NCI-H2227 treated with DMSO at 0.1 percent for 48 hours (cell line): ENCODE results near the gene PHPT1.
"Not testable (repeated sequence)": the region's sequence is repeated elsewhere in the genome, so short reads cannot be mapped to it uniquely, and the experiment has no call there.

Experiments
- DNase-seq: peaks from one replicate; lab custom pipeline; 2025; lab: John Stamatoyannopoulos, UW

The PHPT1 gene

GRCh38 chr9:136849038-136849959 lies at the start of gene PHPT1:
TSS of gene PHPT1 (plus strand) at chr9:136849409. CDS start at chr9:136849431, 22 bp downstream.
- peak; percentile 97 for DNase-seq

DNA sequence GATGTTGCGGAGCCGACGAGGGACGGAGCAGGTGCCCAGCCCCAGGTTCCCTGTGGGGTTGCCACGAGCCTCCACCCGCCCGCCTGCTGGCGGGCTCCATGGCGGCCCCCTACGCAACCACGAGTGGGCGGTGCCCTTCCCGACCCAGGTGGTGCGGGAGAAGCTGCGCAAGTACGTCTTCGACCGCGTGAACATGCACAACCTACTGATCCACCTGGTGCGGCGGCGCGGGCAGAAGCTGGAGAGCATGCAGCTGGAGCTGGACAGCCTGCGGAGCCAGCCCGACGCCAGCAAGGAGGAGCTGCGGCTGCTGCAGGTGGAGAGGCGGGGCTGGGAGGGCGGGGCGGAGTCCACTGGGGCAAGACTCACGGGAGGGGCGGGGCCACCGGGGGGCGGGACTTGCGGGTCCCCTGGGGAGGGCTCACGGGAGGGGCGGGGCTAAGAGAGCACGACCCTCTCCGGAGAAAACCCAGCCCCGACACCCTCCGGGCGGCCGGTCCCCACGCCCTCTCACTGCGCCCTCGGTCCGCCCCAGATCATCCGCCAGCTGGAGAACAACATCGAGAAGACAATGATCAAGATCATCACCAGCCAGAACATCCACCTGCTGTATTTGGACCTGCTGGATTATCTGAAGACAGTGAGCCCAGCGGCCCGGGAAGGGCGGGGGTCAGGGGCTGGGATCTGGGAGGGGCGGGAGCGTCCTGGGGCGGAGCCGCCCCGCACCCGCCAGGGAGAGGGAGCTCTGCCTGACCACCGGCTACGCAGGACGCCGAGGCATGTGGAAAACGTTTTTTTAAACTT lies 49.2 kb upstream of the PHPT1 start:
- DNase-seq: peak; percentile 78

GRCh38 chr9:136802321-136802720 lies 46.9 kb upstream of the PHPT1 start:
- DNase-seq: no peak

- not testable (repeated sequence) for DNase-seq
Observed at GRCh38 chr9:136803009-136803550, 46.1 kb upstream of the PHPT1 start.

GRCh38 chr9:136803551-136804508 lies 45.4 kb upstream of the PHPT1 start:
- no peak for DNase-seq

DNA sequence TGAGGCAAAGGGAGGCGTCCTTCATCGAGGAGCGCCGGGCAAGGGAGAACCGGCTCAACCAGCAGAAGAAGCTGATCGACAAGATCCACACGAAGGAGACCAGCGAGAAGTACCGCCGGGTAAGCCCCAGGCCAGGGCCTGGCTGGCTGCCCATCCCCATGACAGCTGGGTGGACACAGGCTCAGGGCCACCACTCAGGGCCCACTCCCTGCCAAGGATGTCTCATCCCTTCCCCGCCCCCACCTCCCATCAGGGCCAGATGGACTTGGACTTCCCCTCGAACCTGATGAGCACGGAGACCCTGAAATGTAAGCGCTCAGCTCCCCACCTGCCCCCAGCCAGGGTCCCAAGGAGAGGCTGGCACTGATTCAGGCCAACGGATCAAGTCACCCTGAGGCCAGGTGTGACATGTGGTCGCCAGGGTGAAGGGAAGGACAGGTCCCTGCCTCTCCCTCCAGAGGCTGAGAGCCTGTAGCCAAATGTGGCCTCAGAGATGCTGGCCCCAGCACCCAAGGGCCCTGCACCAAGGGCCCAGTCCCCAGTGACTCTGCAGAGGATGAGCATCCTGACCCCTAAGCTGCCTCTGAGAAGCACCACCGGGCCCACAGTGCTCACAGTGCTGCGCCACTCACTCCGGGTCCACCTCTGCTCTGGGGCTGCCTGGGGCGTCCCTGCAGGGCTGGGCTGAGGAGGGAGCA lies 44.6 kb upstream of the PHPT1 start:
- no peak for DNase-seq

GRCh38 chr9:136805207-136805740 lies 43.9 kb upstream of the PHPT1 start:
- no peak for DNase-seq

GRCh38 chr9:136806067-136806466 lies 43.1 kb upstream of the PHPT1 start:
- DNase-seq: no peak

- no peak for DNase-seq
Observed at GRCh38 chr9:136806631-136807201, 42.5 kb upstream of the PHPT1 start.

DNA sequence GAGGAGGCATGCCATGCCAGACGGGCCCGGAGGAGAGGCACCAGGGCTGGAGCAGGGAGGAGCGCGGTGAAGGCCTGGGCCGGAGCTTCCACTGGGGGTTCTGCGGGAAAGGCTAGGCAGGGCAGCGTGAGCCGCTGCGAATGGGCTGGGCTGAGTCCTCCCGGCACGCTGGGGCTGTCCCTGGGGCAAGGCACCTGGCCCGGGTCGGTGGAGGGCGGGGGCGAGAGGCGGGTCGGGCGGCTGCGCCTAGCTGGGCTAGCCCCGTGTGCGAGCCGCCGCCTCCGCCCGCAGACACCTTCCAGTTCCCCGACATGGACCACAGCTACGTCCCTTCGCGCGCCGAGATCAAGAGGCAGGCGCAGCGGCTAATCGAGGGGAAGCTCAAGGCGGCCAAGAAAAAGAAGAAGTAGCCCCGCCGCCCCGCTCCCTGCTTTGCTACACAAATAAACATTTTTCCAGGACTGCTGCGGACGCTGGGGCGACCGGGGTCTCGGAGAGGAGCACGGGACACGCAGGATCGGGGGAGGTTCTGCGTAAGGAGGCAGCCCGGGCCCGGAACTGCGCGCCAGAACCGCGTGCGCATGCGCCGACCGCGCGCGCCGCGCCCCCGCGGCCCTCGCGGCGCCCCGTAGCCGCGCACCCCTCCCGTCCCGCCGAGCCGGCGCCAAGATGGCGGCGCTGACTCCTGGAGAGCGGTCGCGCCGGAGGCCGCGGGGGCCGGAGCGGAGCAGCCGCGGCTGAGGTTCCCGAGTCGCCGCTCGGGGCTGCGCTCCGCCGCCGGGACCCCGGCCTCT lies 41.7 kb upstream of the PHPT1 start, which contains the start of gene RABL6:
RABL6 (plus strand) TSS at position 668 of the 794 bp plus-strand sequence. CDS start 249 bp downstream, outside the sequence.
- DNase-seq: peak; percentile 37

GRCh38 chr9:136808075-136808805 lies 41.0 kb upstream of the PHPT1 start:
- DNase-seq: no peak

DNA sequence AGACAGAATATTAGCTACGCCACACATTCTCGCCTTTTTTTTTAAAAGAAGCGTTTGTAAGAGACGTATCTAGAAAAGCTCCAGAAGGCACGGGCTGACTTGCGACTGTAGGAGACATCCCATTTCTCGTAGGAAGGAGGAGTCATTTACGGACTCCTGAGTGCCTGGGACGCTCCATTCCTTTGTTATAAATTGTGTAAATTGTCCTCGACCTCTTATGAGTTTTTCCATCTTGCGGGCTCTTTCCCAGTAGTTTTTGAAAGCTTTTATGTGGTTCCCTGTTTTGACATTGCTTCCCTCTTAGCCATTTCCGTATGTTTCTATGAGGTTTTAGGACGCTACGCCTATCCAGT lies 40.4 kb upstream of the PHPT1 start:
- DNase-seq: peak; percentile 9

DNA sequence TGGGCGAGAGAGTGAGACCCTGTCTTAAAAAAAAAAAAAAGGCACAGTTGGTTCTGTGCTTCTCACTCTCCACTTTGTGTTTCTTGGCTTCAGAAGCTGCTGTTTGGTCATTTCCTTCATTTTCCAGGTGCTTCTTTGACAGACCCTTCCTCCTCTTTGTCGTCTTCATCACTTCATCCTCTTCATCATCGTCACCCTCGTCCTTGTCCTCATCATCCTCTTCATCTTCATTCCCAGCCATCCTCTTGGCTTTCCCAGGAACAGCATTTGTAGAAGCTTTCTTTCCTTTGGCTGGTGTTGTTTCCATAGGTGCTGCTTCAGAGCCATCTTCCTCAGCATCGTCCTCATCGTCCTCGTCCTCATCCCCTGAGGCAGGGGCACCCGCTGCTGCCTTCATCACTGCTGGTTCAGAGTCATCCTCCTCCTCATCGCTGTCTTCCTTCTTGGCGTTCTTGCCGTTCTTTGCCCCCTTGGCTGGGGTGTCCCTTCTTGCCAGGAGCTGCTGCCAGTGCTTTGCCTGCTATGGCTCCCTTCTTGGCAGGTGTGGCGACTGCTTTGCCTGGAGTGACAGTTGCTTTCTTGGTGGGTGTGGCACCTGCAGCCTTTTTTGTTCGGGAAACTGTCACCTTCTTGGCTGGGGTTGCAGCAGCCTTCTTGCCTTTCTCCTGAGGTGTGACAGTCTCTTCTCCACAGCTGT lies 34.3 kb upstream of the PHPT1 start:
- no peak for DNase-seq

DNA sequence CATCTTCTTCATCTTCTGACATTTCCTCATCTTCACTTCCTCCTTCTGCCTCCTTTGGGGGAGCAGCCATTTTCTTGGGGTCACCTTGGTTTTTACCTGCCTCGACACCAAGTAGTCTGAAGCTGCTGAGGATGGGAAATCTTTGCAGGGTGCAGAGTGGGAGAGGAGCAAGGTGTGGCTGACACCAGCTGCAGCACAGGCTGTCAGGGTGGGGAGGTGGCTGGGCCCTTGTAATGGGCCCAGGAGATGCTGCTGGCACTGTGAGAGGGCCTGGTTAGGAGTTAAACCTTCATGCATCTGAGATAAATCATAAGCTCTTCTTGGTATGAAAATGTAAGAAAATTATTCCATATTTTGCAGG lies 33.8 kb upstream of the PHPT1 start:
- no peak for DNase-seq

DNA sequence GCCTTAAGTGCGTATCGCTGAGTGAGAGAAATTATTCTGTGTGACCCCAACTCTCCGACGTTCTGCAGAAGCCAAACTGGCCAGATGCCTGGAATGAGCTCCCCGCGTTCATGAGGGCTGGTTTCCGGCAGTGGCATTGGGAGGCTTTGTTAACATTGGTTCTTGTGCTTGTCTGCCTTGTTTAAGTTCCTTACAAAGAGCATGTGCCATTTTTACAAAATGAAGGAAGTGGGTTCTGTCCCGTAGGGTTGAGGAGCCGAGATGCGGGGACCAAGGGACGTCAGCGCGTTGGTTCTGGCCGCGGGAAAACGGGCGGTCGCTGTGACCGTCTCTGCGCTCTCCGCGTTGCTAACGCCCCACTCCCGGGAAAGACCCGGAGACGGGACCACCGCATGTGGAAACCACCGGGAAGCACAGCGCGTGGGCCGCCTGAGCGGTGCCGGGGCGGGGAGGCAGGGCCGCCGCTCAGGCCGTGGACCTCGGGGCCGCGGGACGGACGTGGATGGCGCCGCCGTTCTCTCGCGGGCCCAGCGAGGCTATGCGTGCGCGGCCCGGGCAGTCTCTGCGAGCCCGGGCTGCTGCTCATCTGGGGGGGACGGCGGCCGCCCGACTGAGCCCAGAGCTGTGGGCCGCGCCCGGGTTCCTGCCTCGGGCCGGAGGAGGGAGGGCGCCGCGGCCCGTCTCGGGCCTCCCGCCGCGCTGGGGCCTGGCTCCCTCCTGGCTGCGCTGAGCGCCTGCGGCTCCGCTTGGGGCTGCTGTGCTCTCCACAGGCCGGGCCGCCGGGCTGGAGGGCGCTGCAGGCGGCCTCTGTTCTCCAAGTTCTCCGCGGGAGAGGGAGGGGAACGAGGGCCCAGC lies 28.0 kb upstream of the PHPT1 start:
- DNase-seq: no peak

- DNase-seq: no peak
Observed at GRCh38 chr9:136821826-136822544, 27.2 kb upstream of the PHPT1 start.
